SW480 (cell line): ENCODE results near the gene MADCAM1.

Experiments
- DNase-seq: peaks from one replicate; pipeline ENCODE4 v3.0.0-alpha.2; 2016; ENCODE audit warnings: low spot score

Gene MADCAM1

GRCh38 chr19:508204-509150 lies 12.2 kb downstream of the MADCAM1 start:
- no peak for DNase-seq

- peak; percentile 81 for DNase-seq
These were observed 14.4 kb downstream of the MADCAM1 start for GRCh38 chr19:510606-511100.

GRCh38 chr19:511101-511851 lies 15.0 kb downstream of the MADCAM1 start:
- peak; percentile 94 for DNase-seq

- DNase-seq = no peak
These were observed 16.5 kb downstream of the MADCAM1 start for GRCh38 chr19:512547-513365.

- DNase-seq = no peak
These were observed 17.3 kb downstream of the MADCAM1 start for GRCh38 chr19:513368-514165.

GRCh38 chr19:514166-514663 lies 17.9 kb downstream of the MADCAM1 start:
- no peak for DNase-seq

- DNase-seq = no peak
These were observed 21.7 kb downstream of the MADCAM1 start for GRCh38 chr19:517721-518597.

- no peak for DNase-seq
These were observed 22.4 kb downstream of the MADCAM1 start for GRCh38 chr19:518598-519231.

- no peak for DNase-seq
These were observed 23.2 kb downstream of the MADCAM1 start for GRCh38 chr19:519449-519865.

- peak; percentile 65 for DNase-seq
These were observed 26.4 kb downstream of the MADCAM1 start for GRCh38 chr19:522726-523125.

GRCh38 chr19:524062-524674 lies 27.9 kb downstream of the MADCAM1 start:
- peak; percentile 78 for DNase-seq

GRCh38 chr19:525029-525428 lies 28.7 kb downstream of the MADCAM1 start:
- DNase-seq = no peak

GRCh38 chr19:525857-526419 lies 29.7 kb downstream of the MADCAM1 start:
- no peak for DNase-seq

GRCh38 chr19:530134-531008 lies 34.1 kb downstream of the MADCAM1 start:
- no peak for DNase-seq

GRCh38 chr19:531009-531752 lies 34.9 kb downstream of the MADCAM1 start:
- DNase-seq = peak; percentile 72

- DNase-seq = no peak
These were observed 35.7 kb downstream of the MADCAM1 start, which contains the start of gene CDC34 for GRCh38 chr19:531753-532560. Gene CDC34, plus strand, starts transcription at chr19:531760. Its CDS starts 172 bp downstream, at chr19:531932.
